Measurements from ENCODE around the gene TNS2. TPM values are rescaled to one million over a fixed set of nuclear protein-coding genes. Genes with fewer than 3 reads are reported as not detected.

Gene TNS2
- total RNA-seq, 2 donors from 2014 or later: 139 to 218 TPM

- no peak for DNase-seq (ENCODE audit: low spot score)
- intact Hi-C loops (cut with DNase I): no loop called here
Measured at GRCh38 chr12:53042607-53043454, 7.0 kb upstream of the TNS2 start.

GRCh38 chr12:53044052-53044581 is 5.7 kb upstream of the TNS2 start:
- intact Hi-C loops (cut with DNase I): no loop called here
- no peak for DNase-seq (ENCODE audit: low spot score)

GRCh38 chr12:53044896-53045695 is 4.8 kb upstream of the TNS2 start:
- DNase-seq (ENCODE audit: low spot score): no peak
- intact Hi-C loops (cut with DNase I): no loop called here

GRCh38 chr12:53045696-53046045 is 4.2 kb upstream of the TNS2 start:
- DNase-seq (ENCODE audit: low spot score): peak; percentile 83
- intact Hi-C loops (cut with DNase I): no loop called here

- intact Hi-C loops (cut with DNase I): no loop called here
Measured at GRCh38 chr12:53046655-53047220, 3.1 kb upstream of the TNS2 start.

GRCh38 chr12:53047221-53048032 is 2.4 kb upstream of the TNS2 start:
- DNase-seq (ENCODE audit: low spot score): peak; percentile 94
- intact Hi-C loops (cut with DNase I): no loop called here

More at GRCh38 chr12:53046655-53047220, 3.1 kb upstream of the TNS2 start:
- DNase-seq (ENCODE audit: low spot score): peak; percentile 96

- intact Hi-C loops (cut with DNase I): no loop called here
- peak; percentile 83 for DNase-seq (ENCODE audit: low spot score)
Measured at GRCh38 chr12:53048033-53048779, 1.7 kb upstream of the TNS2 start.

GRCh38 chr12:53048780-53049401 is 974 bp upstream of the TNS2 start:
- peak; percentile 89 for DNase-seq (ENCODE audit: low spot score)
- intact Hi-C loops (cut with DNase I): no loop called here

GRCh38 chr12:53050426-53051057 is 677 bp downstream of the TNS2 start:
- DNase-seq (ENCODE audit: low spot score): no peak
- intact Hi-C loops (cut with DNase I): no loop called here

- DNase-seq (ENCODE audit: low spot score): peak; percentile 91
- intact Hi-C loops (cut with DNase I): no loop called here
Measured at GRCh38 chr12:53051058-53051880, 1.4 kb downstream of the TNS2 start.

GRCh38 chr12:53051881-53052412 is 2.1 kb downstream of the TNS2 start:
- intact Hi-C loops (cut with DNase I): loop anchor here in 1 of 2 donors (1.0 kb wide), 1 partner anchor 38 kb away; no protein-coding TSS in a partner anchor

GRCh38 chr12:53052419-53053217 is 2.8 kb downstream of the TNS2 start:
- intact Hi-C loops (cut with DNase I): loop anchor here in 1 of 2 donors (1.0 kb wide), 1 partner anchor 38 kb away; no protein-coding TSS in a partner anchor
- peak; percentile 96 for DNase-seq (ENCODE audit: low spot score)

More at GRCh38 chr12:53051881-53052412, 2.1 kb downstream of the TNS2 start:
- no peak for DNase-seq (ENCODE audit: low spot score)

GRCh38 chr12:53053218-53054111 is 3.6 kb downstream of the TNS2 start:
- intact Hi-C loops (cut with DNase I): no loop called here
- DNase-seq (ENCODE audit: low spot score): peak; percentile 86

- peak; percentile 97 for DNase-seq (ENCODE audit: low spot score)
- intact Hi-C loops (cut with DNase I): no loop called here
Measured at GRCh38 chr12:53054112-53054878, 4.4 kb downstream of the TNS2 start.
